Measurements from ENCODE around the gene ACTL6B. TPM values are rescaled to one million over a fixed set of nuclear protein-coding genes. Genes with fewer than 3 reads are reported as not detected.
A peak's percentile ranks its signal among the peaks of the same experiment; 100 is the strongest.

Gene ACTL6B
- total RNA-seq, 8 experiments from 2014 or later: 29.4 to 51.9 (median 38.1) TPM; not detected in 3

DNA sequence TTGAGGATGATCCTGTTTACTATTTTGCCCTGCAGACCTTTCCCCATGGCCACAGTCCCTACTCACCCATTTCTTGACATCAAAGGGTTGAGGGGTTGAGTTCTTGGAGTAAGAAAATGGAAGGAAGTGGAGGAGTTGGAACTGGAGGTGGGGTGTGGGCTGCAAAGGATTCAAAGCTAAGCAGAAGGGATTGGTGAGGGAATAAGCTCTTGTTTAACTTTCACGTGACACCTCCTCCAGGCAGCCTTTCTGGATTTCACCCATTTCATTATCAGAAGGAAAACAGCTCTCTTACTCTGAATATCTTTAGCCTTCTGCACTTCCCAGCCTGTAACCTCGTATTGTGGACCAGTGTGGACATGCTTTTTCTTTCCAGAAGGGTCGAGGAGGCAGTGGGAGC lies 30.2 kb downstream of the ACTL6B start:
- in situ Hi-C loops (cut with MboI; ENCODE audit: low pct_unique_long_range_greater_than_20kb in 2 of 9, low sequenced_read_pairs in 9 of 9, unreplicated experiment in 9 of 9): no loop called here
- no peak for ATAC-seq (replicated peaks in 6 of 8)
- 0 to 33% (median 17%) methylated on average over 1 to 2 of the region's 3 CpGs; no CpG with 5 or more reads in 7 of the 10 experiments for WGBS, 10 experiments
- peak overlapping the region in 3 of 5 donors; percentile 22 to 31 (median 29) for H3K4me3 ChIP-seq
- no peak overlapping the region for H3K27ac ChIP-seq
- H3K4me1 ChIP-seq (replicated peaks in 1 of 2): peaks cover 0 to 3% of the 10 kb centered on the region in 2 donors

DNA sequence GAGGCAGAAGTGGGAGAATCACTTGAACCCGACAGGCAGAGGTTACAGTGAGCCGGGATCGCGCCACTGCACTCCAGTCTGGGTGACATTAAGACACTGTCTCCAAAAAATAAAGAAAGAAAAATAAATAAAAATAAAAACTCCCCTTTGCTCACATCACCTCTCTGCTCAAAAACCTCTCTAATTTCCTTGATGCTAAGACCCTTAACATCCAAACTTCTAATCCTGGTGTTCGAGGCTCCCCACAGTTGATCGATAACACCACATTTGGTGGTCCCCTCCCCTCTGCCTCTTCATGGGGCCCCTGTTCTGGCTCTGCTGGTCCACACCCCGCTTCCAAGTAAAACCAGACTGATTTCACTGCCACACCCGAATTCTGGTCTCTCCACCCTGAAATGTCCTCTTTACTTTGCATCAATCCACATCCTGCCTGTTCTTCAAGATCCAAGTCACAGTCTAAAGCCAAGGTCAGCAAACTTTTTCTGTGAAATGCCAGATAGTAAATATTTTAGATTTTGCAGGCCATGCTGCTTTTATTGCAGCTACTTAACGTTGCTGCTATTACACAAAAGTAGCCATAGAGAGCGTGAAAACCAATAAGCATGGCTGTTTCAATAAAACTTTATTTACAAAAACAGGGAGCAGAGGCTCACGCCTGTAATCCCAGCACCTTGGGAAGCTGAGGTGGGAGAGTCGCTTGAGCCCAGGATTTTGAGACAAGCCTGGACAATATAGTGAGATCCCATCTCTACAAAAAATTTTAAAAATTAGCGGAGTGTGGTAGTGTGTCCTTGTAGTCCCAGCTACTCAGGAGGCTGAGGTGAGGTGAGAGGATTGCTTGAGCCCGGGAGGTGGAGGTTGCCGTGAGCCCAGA lies 32.1 kb downstream of the ACTL6B start:
- 34 to 97% (median 76%) methylated on average over 3 to 13 of the region's 15 CpGs; no CpG with 5 or more reads in 1 of the 10 experiments for whole genome bisulfite sequencing, 10 experiments
- peak in 2 of 8 experiments; percentile 41 to 62 for ATAC-seq (replicated peaks in 6 of 8)
- Histone ChIP-seq H3K4me1 (replicated peaks in 1 of 2) (peaks cover 0 to 3% of the 10 kb centered on the region in 2 donors), H3K27ac (no peak overlapping the region), H3K4me3 (no peak overlapping the region)
- in situ Hi-C loops (cut with MboI; ENCODE audit: low pct_unique_long_range_greater_than_20kb in 2 of 9, low sequenced_read_pairs in 9 of 9, unreplicated experiment in 9 of 9): no loop called here

DNA sequence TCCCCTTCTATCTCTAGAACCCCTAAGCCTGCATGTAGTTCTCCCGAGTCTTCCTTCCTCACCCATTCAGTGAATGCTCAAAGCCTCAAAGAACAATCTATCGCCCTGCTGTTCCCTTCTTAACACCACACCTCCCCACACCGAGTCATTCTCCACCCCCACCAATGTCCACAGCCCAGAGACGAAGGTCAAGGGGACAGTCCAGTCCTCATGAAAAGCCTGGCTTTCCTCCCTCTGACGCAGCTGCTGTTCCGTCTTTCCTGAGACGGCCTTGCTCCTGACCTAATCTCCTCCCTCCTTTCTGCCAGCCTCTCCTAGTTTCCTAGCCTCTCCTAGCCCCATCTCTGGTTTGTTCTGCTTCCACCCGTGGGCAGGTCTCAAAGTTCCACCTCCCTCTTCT lies 34.7 kb downstream of the ACTL6B start:
- H3K27ac ChIP-seq: no peak overlapping the region
- in situ Hi-C loops (cut with MboI; ENCODE audit: low pct_unique_long_range_greater_than_20kb in 2 of 9, low sequenced_read_pairs in 9 of 9, unreplicated experiment in 9 of 9): no loop called here
- H3K4me1 ChIP-seq (replicated peaks in 1 of 2): no peaks in the 10 kb centered on the region
- H3K4me3 ChIP-seq: no peak overlapping the region
- WGBS, 10 experiments: 51 to 76% (median 73%) methylated on average over 2 to 6 of the region's 8 CpGs; no CpG with 5 or more reads in 3 of the 10 experiments
- ATAC-seq (replicated peaks in 6 of 8): no peak

DNA sequence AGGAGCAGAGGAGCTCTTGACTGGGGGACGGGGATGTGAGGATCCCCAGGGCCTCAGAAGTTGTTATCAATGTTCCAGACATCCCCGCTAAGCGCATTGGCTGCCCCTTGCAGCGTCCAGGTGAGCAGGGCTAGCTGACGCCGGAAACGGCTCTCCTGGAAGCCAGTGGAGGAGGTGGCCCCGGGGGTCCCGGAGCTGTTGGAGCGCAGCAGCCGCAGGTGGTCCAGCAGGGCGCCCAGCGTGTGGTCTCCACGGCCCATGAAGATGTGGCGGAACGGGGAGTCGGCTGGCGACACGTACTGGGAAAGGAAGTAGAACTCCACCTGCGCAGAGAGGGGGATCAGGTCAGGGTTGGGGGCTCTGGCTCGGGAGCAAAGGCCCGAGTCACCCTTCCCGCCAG lies 35.4 kb downstream of the ACTL6B start:
- Histone ChIP-seq H3K27ac (no peak overlapping the region), H3K4me3 (no peak overlapping the region), H3K4me1 (replicated peaks in 1 of 2) (no peaks in the 10 kb centered on the region)
- WGBS, 10 experiments: 22 to 100% (median 94%) methylated on average over 1 to 14 of the region's 23 CpGs; no CpG with 5 or more reads in 4 of the 10 experiments
- in situ Hi-C loops (cut with MboI; ENCODE audit: low pct_unique_long_range_greater_than_20kb in 2 of 9, low sequenced_read_pairs in 9 of 9, unreplicated experiment in 9 of 9): no loop called here
- ATAC-seq (replicated peaks in 6 of 8): no peak

DNA sequence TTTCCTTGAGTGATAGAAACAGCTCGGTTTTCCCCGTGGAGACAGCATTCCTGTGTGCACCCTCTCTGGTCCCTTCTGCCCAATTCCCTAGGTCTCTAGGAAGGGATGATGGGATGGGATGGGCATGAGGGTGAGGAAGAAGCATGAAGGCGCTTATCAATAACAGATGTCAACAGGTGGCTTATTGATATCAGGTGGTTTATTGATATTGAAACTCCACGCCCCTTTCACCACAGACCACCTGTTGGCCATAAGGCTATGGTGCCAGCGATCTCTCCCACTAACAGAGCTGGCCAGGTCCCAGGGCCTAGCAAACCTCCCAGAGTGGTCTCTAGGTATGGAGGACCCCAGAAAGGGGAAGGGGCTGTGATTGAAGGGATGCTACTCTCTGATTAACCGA lies 36.0 kb downstream of the ACTL6B start:
- H3K4me3 ChIP-seq: no peak overlapping the region
- WGBS, 10 experiments: 67 to 100% (median 97%) methylated on average over 1 to 6 of the region's 6 CpGs; no CpG with 5 or more reads in 4 of the 10 experiments
- in situ Hi-C loops (cut with MboI; ENCODE audit: low pct_unique_long_range_greater_than_20kb in 2 of 9, low sequenced_read_pairs in 9 of 9, unreplicated experiment in 9 of 9): no loop called here

DNA sequence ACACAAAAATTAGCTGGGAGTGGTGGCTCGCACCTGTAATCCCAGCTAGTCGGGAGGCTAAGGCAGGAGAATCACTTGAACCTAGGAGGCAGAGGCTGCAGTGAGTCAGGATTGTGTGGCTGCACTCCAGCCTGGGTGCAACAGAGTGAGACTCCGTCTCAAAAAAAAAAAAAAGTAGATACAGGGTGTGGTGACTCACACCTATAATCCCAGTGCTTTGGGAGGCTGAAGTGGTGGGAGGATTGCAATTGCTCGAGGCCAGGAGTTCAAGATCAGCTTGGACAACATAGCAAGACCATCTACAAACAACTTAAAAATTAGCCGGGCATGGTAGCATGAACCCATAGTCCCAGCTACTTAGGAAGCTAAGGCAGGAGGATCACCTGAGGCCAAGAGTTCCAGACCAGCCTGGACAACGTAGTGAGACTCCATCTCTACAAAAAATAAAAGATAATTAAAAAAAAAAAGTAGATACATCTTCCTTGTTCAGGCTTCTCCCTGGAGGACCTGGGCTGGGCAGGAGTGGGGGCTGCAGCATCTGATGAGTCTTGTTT lies 41.9 kb downstream of the ACTL6B start:
- Histone ChIP-seq H3K4me3 (no peak overlapping the region), H3K4me1 (replicated peaks in 1 of 2) (peaks cover 3% of the 10 kb centered on the region in 2 donors), H3K27ac (no peak overlapping the region)
- in situ Hi-C loops (cut with MboI; ENCODE audit: low pct_unique_long_range_greater_than_20kb in 2 of 9, low sequenced_read_pairs in 9 of 9, unreplicated experiment in 9 of 9): no loop called here
- no peak for ATAC-seq (replicated peaks in 6 of 8)
- 60 to 100% (median 90%) methylated on average over 1 to 4 of the region's 6 CpGs; no CpG with 5 or more reads in 1 of the 10 experiments for WGBS, 10 experiments

More for the DNA sequence above, 36.0 kb downstream of the ACTL6B start:
- ATAC-seq (replicated peaks in 6 of 8): no peak
- Histone ChIP-seq H3K4me1 (replicated peaks in 1 of 2) (no peaks in the 10 kb centered on the region), H3K27ac (no peak overlapping the region)

DNA sequence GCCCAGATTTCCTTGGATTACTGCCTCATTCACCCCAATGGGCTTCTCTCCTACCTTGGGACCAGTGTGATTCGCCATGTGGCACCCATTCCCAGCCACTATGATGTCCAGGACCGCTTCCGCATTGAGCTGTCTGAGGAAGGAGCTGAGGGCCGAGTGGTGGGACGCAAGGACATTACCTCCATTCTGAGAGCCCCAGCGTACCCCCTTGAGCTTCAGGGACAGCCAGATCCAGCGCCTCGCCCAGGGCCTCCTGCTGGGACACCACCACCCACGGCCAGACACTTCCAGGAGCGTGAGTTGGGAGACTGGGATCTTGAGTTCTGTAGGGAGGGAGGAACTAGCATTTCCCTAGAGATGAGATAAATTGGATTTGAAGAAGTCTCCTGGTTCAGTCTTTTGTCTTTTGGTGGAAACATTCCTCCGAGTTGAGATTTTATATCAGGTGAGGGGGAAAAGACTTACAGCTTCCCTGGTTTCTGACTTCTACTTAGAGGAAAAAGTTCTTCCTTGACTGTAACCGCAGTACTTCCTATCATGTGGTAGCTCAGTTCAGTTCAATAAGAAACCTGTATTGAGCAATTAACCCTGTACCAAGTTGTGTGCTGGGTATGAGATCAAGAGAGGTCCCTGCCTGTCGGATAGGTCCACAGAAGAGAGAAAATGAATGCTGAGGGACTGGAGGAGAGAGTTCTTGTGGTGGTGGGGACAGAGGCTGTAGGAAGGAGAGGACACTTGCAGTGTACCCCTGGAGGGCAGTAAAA lies 42.7 kb downstream of the ACTL6B start:
- 81 to 100% (median 92%) methylated on average over 2 to 9 of the region's 13 CpGs; no CpG with 5 or more reads in 2 of the 10 experiments for WGBS, 10 experiments
- Histone ChIP-seq H3K4me1 (replicated peaks in 1 of 2) (peaks cover 3% of the 10 kb centered on the region in 2 donors), H3K4me3 (peak overlapping the region; percentile 65 to 95 (median 73)), H3K27ac (no peak overlapping the region)
- ATAC-seq (replicated peaks in 6 of 8): no peak
- in situ Hi-C loops (cut with MboI; ENCODE audit: low pct_unique_long_range_greater_than_20kb in 2 of 9, low sequenced_read_pairs in 9 of 9, unreplicated experiment in 9 of 9): no loop called here

DNA sequence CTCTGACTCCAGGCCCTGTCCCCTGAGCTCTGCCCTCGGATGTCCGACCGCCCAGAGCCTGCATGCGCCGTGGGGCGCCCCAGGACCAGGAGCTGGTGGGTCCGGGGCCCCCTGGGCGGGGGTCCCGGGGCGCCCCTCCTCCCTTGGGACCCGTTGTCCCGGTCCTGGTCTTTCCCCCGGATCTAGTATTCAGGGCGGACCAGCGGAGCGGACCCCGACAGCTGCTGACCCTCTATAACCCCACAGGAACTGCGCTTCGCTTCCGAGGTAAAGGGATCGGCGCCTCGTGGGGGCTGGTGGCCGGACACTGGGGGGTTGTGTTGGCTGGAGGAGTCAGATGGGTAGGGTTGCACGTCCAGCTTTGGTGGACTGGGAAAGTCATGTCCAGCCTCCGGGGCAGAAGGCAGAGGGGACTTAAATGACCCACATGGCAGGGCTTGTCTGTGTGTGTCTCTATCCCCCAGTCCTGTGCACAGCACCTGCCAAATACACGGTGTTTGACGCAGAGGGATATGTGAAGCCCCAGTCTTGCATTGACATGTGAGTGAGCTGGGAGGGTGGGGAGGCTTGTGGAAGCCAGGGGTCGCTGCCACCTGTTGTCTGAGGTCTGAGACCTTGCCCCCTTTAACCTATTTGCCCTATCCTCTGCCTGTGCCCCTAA lies 43.4 kb downstream of the ACTL6B start:
- 0 to 50% (median 10%) methylated on average over 1 to 2 of the region's 29 CpGs; no CpG with 5 or more reads in 7 of the 10 experiments for WGBS, 10 experiments
- in situ Hi-C loops (cut with MboI; ENCODE audit: low pct_unique_long_range_greater_than_20kb in 2 of 9, low sequenced_read_pairs in 9 of 9, unreplicated experiment in 9 of 9): no loop called here
- peak overlapping the region; percentile 93 to 96 for H3K27ac ChIP-seq

DNA sequence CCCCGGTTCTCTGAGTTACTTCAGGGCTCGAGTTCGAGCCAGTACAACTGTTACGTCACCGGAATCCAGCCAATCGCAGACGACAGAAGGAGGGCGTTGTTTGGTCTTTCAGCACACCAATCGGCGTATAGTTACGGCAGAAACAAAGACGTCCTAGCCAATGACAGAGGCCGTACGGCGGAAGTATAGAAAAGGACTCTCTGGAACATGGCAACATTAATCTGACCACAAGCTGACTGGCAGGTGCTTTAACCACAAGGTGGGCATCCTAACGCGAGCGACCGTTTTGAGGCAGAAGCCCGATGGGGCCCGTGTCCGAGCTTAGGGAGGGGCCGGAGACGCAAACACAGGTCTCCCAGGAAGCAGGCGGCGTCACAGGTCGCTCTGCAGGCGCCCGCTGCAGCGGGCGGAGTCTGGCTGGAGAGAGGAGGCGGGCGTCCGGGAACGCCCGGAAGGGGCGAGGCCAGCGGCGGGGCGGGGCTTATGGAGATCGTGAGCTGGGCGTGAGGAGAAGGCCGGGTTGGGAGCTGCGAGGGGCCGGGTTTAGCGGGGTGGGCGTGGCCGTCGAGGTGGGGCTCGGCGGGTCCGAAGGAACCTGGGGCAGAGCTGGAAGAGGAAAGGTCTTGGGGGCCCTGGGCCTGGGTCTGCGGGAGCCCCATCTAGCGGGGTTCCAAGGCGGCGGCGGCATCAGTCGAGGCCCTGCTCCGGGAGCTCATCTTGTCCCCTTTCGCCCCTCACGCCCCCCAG lies 44.1 kb downstream of the ACTL6B start, which contains the start of gene MOSPD3:
Gene MOSPD3, plus strand, starts transcription at position 558 of the 747 bp plus-strand sequence. CDS start 252 bp downstream, outside the sequence.
- peak within 1 kb of the TSS; percentile 65 to 95 (median 73) for H3K4me3 ChIP-seq
- ATAC-seq (replicated peaks in 6 of 8): peak; percentile 90 to 95 (median 94)
- peak within 1 kb of the TSS; percentile 93 to 96 for H3K27ac ChIP-seq
- in situ Hi-C loops (cut with MboI; ENCODE audit: low pct_unique_long_range_greater_than_20kb in 2 of 9, low sequenced_read_pairs in 9 of 9, unreplicated experiment in 9 of 9): no loop called here
- H3K4me1 ChIP-seq (replicated peaks in 1 of 2): peaks cover 3% of the 10 kb centered on the region in 2 donors
- WGBS, 10 experiments: 0 to 2% (median 1%) methylated on average over 7 to 15 of the region's 61 CpGs; no CpG with 5 or more reads in 4 of the 10 experiments

More for the DNA sequence above, 43.4 kb downstream of the ACTL6B start:
- Histone ChIP-seq H3K4me3 (peak overlapping the region; percentile 65 to 95 (median 73)), H3K4me1 (replicated peaks in 1 of 2) (peaks cover 3% of the 10 kb centered on the region in 2 donors)
- peak; percentile 1 to 20 (median 10) for ATAC-seq (replicated peaks in 6 of 8)

DNA sequence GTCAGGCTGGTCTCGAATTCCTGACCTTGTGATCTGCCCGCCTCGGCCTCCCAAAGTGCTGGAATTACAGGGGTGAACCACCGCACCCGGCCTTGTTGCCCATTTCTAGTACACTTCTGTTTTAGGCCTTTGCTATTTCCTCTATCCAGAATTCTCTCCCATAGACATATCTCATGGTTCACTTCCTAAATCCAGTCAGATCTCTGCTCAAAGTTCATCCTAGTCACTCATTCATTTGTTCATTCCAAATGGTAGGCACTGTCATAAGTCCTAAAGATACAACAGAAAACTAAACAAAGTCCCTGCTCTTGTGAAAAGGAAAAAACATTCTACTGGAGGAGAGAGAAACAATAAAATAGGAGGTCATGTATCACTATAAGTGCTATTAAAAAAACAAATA lies 46.3 kb downstream of the ACTL6B start:
- no peak overlapping the region for H3K4me3 ChIP-seq
- in situ Hi-C loops (cut with MboI; ENCODE audit: low pct_unique_long_range_greater_than_20kb in 2 of 9, low sequenced_read_pairs in 9 of 9, unreplicated experiment in 9 of 9): no loop called here
- ATAC-seq (replicated peaks in 6 of 8): no peak
- peaks cover 8 to 11% of the 10 kb centered on the region in 2 donors for H3K4me1 ChIP-seq (replicated peaks in 1 of 2)
- WGBS, 10 experiments: 82 to 100% (median 96%) methylated on average over 4 to 5 of the region's 5 CpGs; no CpG with 5 or more reads in 7 of the 10 experiments
- no peak overlapping the region for H3K27ac ChIP-seq

DNA sequence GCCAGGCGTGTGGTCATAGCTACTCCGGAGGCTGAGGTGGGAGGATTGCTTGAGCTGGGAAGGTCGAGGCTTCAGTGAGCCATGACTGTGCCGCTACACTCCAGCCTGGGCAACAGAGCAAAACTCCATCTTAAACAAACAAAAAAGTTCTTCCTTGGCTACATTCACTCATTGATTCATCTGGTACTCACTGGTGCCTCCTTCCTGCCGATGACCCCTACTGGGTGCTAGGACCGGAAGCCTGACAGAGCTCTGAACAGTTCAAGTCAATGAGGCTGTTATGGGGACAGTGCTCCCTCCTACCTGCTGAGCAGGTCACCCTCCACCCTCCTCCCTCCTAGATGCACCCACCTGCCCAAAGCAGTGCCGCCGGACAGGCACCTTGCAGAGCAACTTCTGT lies 49.1 kb downstream of the ACTL6B start:
- no peak overlapping the region for H3K4me3 ChIP-seq
- peaks cover 26 to 28% of the 10 kb centered on the region in 2 donors for H3K4me1 ChIP-seq (replicated peaks in 1 of 2)
- 67 to 96% (median 94%) methylated on average over 1 to 6 of the region's 8 CpGs; no CpG with 5 or more reads in 7 of the 10 experiments for WGBS, 10 experiments
- no peak overlapping the region for H3K27ac ChIP-seq
- no peak for ATAC-seq (replicated peaks in 6 of 8)
- in situ Hi-C loops (cut with MboI; ENCODE audit: low pct_unique_long_range_greater_than_20kb in 2 of 9, low sequenced_read_pairs in 9 of 9, unreplicated experiment in 9 of 9): no loop called here

DNA sequence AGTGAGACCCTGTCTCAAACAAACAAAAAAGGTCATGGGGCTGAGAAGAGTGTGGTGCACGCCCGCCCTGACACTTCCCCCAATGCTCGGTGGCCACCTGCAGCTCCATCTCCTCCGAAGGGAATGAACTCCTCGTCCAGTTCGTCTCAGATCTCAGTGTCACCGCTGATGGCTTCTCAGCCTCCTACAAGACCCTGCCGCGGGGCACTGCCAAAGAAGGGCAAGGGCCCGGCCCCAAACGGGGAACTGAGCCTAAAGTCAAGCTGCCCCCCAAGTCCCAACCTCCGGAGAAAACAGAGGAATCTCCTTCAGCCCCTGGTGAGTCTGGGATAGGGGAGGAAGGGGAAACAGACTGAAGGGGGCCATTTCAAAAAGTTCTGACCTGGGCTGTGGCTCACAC lies 49.9 kb downstream of the ACTL6B start:
- Histone ChIP-seq H3K4me3 (no peak overlapping the region), H3K27ac (no peak overlapping the region), H3K4me1 (replicated peaks in 1 of 2) (peaks cover 33 to 35% of the 10 kb centered on the region in 2 donors)
- in situ Hi-C loops (cut with MboI; ENCODE audit: low pct_unique_long_range_greater_than_20kb in 2 of 9, low sequenced_read_pairs in 9 of 9, unreplicated experiment in 9 of 9): no loop called here
- ATAC-seq (replicated peaks in 6 of 8): no peak
- WGBS, 10 experiments: 65 to 100% (median 89%) methylated on average over 1 to 10 of the region's 12 CpGs; no CpG with 5 or more reads in 6 of the 10 experiments

Data from motor neuron (in vitro differentiated cells).